ENCODE data around the gene PSME1. TPM values are rescaled to one million over a fixed set of nuclear protein-coding genes. Genes with fewer than 3 reads are reported as not detected.

Gene PSME1
- total and polyA plus RNA-seq, 2 of the 13 experiments (the other 11 are each of a cell fraction or from before 2014, with no cell fraction given): 159 to 608 TPM

GRCh38 chr14:24135834-24136683 is at the start of gene PSME1 (continued):
- peak; percentile 80 for TF ChIP-seq KLF12 (CRISPR knock-in tag; IDR thresholded peaks at IDR 0.05; ENCODE audit: borderline replicate concordance)
- TF ChIP-seq KDM5B (CRISPR knock-in tag; IDR thresholded peaks at IDR 0.05; ENCODE audit: borderline replicate concordance): peak; percentile 95
- peak; percentile 64; the same call in 1 of the 2 replicates for TF ChIP-seq KLF6 (CRISPR knock-in tag; IDR thresholded peaks at IDR 0.05)
- no peak for TF ChIP-seq MTF1 (CRISPR knock-in tag; IDR thresholded peaks at IDR 0.05)
- peak; percentile 35; the same call in 1 of the 2 replicates for TF ChIP-seq ZNF644 (CRISPR knock-in tag; IDR thresholded peaks at IDR 0.05; ENCODE audit: low read depth)
- no peak for TF ChIP-seq ZMYM2 (CRISPR knock-in tag; IDR thresholded peaks at IDR 0.05)
- TF ChIP-seq, protein P1, sequence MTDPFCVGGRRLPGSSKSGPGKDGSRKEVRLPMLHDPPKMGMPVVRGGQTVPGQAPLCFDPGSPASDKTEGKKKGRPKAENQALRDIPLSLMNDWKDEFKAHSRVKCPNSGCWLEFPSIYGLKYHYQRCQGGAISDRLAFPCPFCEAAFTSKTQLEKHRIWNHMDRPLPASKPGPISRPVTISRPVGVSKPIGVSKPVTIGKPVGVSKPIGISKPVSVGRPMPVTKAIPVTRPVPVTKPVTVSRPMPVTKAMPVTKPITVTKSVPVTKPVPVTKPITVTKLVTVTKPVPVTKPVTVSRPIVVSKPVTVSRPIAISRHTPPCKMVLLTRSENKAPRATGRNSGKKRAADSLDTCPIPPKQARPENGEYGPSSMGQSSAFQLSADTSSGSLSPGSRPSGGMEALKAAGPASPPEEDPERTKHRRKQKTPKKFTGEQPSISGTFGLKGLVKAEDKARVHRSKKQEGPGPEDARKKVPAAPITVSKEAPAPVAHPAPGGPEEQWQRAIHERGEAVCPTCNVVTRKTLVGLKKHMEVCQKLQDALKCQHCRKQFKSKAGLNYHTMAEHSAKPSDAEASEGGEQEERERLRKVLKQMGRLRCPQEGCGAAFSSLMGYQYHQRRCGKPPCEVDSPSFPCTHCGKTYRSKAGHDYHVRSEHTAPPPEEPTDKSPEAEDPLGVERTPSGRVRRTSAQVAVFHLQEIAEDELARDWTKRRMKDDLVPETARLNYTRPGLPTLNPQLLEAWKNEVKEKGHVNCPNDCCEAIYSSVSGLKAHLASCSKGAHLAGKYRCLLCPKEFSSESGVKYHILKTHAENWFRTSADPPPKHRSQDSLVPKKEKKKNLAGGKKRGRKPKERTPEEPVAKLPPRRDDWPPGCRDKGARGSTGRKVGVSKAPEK (CRISPR knock-in tag; IDR thresholded peaks at IDR 0.05; ENCODE audit: borderline replicate concordance): peak; percentile 7; the same call in 1 of the 2 replicates
- peak; percentile 53 for TF ChIP-seq AGO1 (IDR thresholded peaks at IDR 0.05; ENCODE audit: low read depth, low read length, poor library complexity, severe bottlenecking)
- no peak for TF ChIP-seq TP53 (CRISPR knock-in tag; conservative IDR thresholded peaks at IDR 0.05)
- no peak; the same call in 1 of the 2 replicates for TF ChIP-seq ZMAT3 (CRISPR knock-in tag; conservative IDR thresholded peaks at IDR 0.05)
- TF ChIP-seq, protein P2, sequence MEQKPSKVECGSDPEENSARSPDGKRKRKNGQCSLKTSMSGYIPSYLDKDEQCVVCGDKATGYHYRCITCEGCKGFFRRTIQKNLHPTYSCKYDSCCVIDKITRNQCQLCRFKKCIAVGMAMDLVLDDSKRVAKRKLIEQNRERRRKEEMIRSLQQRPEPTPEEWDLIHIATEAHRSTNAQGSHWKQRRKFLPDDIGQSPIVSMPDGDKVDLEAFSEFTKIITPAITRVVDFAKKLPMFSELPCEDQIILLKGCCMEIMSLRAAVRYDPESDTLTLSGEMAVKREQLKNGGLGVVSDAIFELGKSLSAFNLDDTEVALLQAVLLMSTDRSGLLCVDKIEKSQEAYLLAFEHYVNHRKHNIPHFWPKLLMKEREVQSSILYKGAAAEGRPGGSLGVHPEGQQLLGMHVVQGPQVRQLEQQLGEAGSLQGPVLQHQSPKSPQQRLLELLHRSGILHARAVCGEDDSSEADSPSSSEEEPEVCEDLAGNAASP (CRISPR knock-in tag; IDR thresholded peaks at IDR 0.05; ENCODE audit: borderline replicate concordance): peak; percentile 89; the same call in 1 of the 2 replicates
- TF ChIP-seq PLRG1 (conservative IDR thresholded peaks at IDR 0.05): no peak
- TF ChIP-seq ZNF142 (CRISPR knock-in tag; IDR thresholded peaks at IDR 0.05): peak; percentile 92
- peak; percentile 100 for TF ChIP-seq IRF2 (CRISPR knock-in tag; IDR thresholded peaks at IDR 0.05)
- 0 out of 2 replicates have a peak, but pooled peaks have one; percentile 0 for TF ChIP-seq ZNF674 (CRISPR knock-in tag; IDR thresholded peaks at IDR 0.05; ENCODE audit: low read depth)
- TF ChIP-seq, protein P3, sequence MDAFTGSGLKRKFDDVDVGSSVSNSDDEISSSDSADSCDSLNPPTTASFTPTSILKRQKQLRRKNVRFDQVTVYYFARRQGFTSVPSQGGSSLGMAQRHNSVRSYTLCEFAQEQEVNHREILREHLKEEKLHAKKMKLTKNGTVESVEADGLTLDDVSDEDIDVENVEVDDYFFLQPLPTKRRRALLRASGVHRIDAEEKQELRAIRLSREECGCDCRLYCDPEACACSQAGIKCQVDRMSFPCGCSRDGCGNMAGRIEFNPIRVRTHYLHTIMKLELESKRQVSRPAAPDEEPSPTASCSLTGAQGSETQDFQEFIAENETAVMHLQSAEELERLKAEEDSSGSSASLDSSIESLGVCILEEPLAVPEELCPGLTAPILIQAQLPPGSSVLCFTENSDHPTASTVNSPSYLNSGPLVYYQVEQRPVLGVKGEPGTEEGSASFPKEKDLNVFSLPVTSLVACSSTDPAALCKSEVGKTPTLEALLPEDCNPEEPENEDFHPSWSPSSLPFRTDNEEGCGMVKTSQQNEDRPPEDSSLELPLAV (CRISPR knock-in tag; conservative IDR thresholded peaks at IDR 0.05; ENCODE audit: low read depth): no peak
- TF ChIP-seq ZNF572 (CRISPR knock-in tag; IDR thresholded peaks at IDR 0.05): no peak

Data from HepG2 (cell line).